Left lung (tissue), 10 donors: Measurements from ENCODE around the gene SACS. TPM values are rescaled to one million over a fixed set of nuclear protein-coding genes. Genes with fewer than 3 reads are reported as not detected.
A peak's percentile ranks its signal among the peaks of the same experiment; 100 is the strongest.

Source experiments
- ATAC-seq: fragments of 200-7000 bp; cut with Tn5 transposase; one replicate; pipeline ENCODE4 v1.9.1; 2020; ENCODE audit warnings: moderate library complexity
- DNase-seq, 4 donors: peaks; one replicate each; pipeline ENCODE4 v3.0.0-alpha.2; 2013 to 2020
- H3K27ac ChIP-seq, 2 donors: fragments of 200-600 bp; sonication (generic) in 1 of 2; one replicate each; pipeline versions ENCODE4 v1.5.0 to v1.8.0; 2020 to 2021
- H3K27me3 ChIP-seq, 2 donors: fragments of 200-600 bp; sonication (generic) in 1 of 2; one replicate each; pipeline versions ENCODE4 v1.5.0 to v1.8.0; 2020 to 2021
- H3K36me3 ChIP-seq, 2 donors: fragments of 200-600 bp; sonication (generic) in 1 of 2; one replicate each; pipeline versions ENCODE4 v1.5.0 to v1.8.0; 2020 to 2021
- H3K4me1 ChIP-seq, 2 donors: fragments of 200-600 bp; one replicate each; pipeline ENCODE4 v1.8.0; 2021
- H3K4me3 ChIP-seq, 2 donors: fragments of 200-600 bp; sonication (generic) in 1 of 2; one replicate each; pipeline versions ENCODE4 v1.5.0 to v1.8.0; 2020 to 2021; ENCODE audit warnings: mild to moderate bottlenecking in 1 of 2
- H3K9me3 ChIP-seq, 2 donors: fragments of 200-600 bp; sonication (generic) in 1 of 2; one replicate each; pipeline versions ENCODE4 v1.5.0 to v1.8.0; 2020 to 2021
- CTCF ChIP-seq, 2 donors: fragments of 200-600 bp; sonication (generic) in 1 of 2; IDR thresholded peaks; one replicate each; pipeline versions ENCODE4 v1.5.0 to v1.8.0; 2021; ENCODE audit warnings: antibody characterized with exemption in 2 of 2
- intact Hi-C, 2 donors: fragments of 100-400 bp; cut with DNase I; formaldehyde crosslinking; loops; one replicate each; pipeline versions ENCODE4 v1.11.2 to v1.14.2; 2022
- polyA plus RNA-seq, 6 donors: library from polyadenylated mRNA; unstranded; fragments of 120-200 nt; gene quantifications; one replicate each; pipeline ENCODE4 v1.2.1, GENCODE V29; 2013; ENCODE audit not compliant: insufficient read length in 6 of 6
- total RNA-seq, 2 donors: library from RNA; stranded (reverse); fragmentation: NEBNext Ultra II Directional; extraction: Animal tissue kit (Norgen Biotek cat#: 25700); gene quantifications; one replicate each; pipeline ENCODE4 v1.2.1, GENCODE V29; 2021
- donor health status: DM: no; HTN: yes; CAD: no.
- donor health status: DM: no; HTN: no; CAD: no.

SACS gene
- total and polyA plus RNA-seq, 8 donors: 10.9 to 18.7 (median 15.9) TPM

DNA sequence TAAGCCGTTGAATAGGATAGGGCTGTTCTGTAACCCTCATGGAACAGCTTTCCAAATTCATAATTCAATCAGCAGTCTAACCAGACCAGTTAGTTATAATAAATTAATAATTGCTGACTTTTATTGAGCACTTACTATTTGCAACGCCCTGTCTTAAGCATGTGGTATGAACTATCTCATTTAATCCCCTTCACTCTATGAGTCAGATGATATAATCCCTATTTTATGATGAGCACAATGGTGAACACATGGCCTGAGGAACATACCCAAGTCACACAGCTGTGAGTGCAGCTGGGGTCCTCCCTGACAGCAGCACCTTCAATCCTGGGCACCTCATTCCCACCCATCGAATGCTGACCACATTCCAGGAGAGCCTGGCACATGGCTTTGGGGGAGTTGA lies 28.0 kb upstream of the SACS start:
- ATAC-seq: no peak
- intact Hi-C loops: loop anchor here in 1 of 2 donors (10.0 kb wide), 1 partner anchor 413 kb away; no protein-coding TSS in a partner anchor

DNA sequence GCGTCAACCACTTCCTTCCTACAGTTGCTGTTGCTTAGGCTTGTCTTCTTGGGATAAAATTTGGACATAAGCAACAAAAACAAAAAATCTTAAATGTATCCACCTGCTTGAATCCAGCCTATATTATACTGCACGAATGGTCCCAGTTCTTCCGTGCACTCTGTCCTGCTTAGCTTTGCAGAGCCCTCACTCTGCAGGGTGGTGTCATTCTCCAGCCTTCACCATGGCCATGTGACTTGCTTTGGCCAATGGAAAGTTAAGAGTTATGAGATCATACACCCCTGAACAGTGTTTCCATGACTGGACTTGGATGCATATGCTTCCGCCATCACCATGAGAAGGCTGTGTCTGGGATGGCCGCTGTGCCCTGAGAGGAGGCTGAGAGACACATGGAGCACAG lies 27.4 kb upstream of the SACS start:
- no peak for TF ChIP-seq CTCF (IDR thresholded peaks at IDR 0.05)
- intact Hi-C loops: loop anchor here in 1 of 2 donors (10.0 kb wide), 1 partner anchor 414 kb away; no protein-coding TSS in a partner anchor
- no peak overlapping the region for H3K27ac ChIP-seq
- no peak for DNase-seq
- H3K9me3 ChIP-seq: no peaks in the 10 kb centered on the region
- H3K4me3 ChIP-seq: no peak overlapping the region
- H3K36me3 ChIP-seq: no peaks in the 10 kb centered on the region
- H3K27me3 ChIP-seq: no peaks in the 10 kb centered on the region
- peaks cover 0 to 11% of the 10 kb centered on the region in 2 donors for H3K4me1 ChIP-seq
- no peak for ATAC-seq

More for the DNA sequence above, 28.0 kb upstream of the SACS start:
- no peaks in the 10 kb centered on the region for H3K27me3 ChIP-seq
- H3K36me3 ChIP-seq: no peaks in the 10 kb centered on the region
- no peak for DNase-seq
- no peaks in the 10 kb centered on the region for H3K9me3 ChIP-seq
- TF ChIP-seq CTCF (IDR thresholded peaks at IDR 0.05): no peak
- no peak overlapping the region for H3K27ac ChIP-seq
- no peak overlapping the region for H3K4me3 ChIP-seq
- peaks cover 0 to 17% of the 10 kb centered on the region in 2 donors for H3K4me1 ChIP-seq

GRCh38 chr13:23460309-23460708 lies 26.8 kb upstream of the SACS start:
- H3K4me1 ChIP-seq: peaks cover 0 to 9% of the 10 kb centered on the region in 2 donors
- no peak overlapping the region for H3K27ac ChIP-seq
- ATAC-seq (peak; percentile 13), DNase-seq (no peak)
- H3K9me3 ChIP-seq: no peaks in the 10 kb centered on the region
- intact Hi-C loops: loop anchor here in 1 of 2 donors (10.0 kb wide), 1 partner anchor 414 kb away; no protein-coding TSS in a partner anchor
- H3K36me3 ChIP-seq: no peaks in the 10 kb centered on the region
- no peaks in the 10 kb centered on the region for H3K27me3 ChIP-seq
- no peak overlapping the region for H3K4me3 ChIP-seq
- TF ChIP-seq CTCF (IDR thresholded peaks at IDR 0.05): no peak

DNA sequence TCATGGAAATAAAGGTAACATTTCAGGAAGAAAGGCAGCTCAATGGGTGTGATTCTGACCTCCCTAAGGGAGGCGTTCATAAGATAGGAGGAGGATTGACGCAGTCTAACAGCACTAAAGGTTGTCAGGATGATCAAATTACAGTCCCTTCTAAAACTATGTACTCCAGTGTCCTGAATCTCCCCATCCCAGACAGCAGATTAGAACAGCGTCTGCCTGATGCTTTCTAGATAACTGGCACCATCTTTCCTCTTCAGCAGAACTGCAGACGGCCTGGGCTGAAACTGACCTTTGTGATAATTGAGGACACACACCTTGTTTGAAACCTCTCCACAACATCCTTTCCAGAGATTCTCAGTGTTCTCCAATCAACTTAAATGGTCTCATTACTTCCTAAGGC lies 25.5 kb upstream of the SACS start:
- no peaks in the 10 kb centered on the region for H3K36me3 ChIP-seq
- no peaks in the 10 kb centered on the region for H3K27me3 ChIP-seq
- no peak for DNase-seq
- H3K27ac ChIP-seq: no peak overlapping the region
- no peak for ATAC-seq
- H3K4me1 ChIP-seq: peaks cover 0 to 9% of the 10 kb centered on the region in 2 donors
- no peaks in the 10 kb centered on the region for H3K9me3 ChIP-seq
- TF ChIP-seq CTCF (IDR thresholded peaks at IDR 0.05): no peak
- no peak overlapping the region for H3K4me3 ChIP-seq
- intact Hi-C loops: no loop called here

GRCh38 chr13:23456437-23457210 lies 23.1 kb upstream of the SACS start:
- Histone ChIP-seq H3K27ac (no peak overlapping the region), H3K9me3 (no peaks in the 10 kb centered on the region), H3K4me3 (no peak overlapping the region), H3K36me3 (no peaks in the 10 kb centered on the region), H3K27me3 (no peaks in the 10 kb centered on the region), H3K4me1 (peaks cover 0 to 9% of the 10 kb centered on the region in 2 donors)
- no peak for TF ChIP-seq CTCF (IDR thresholded peaks at IDR 0.05)
- intact Hi-C loops: no loop called here
- no peak for ATAC-seq
- DNase-seq: no peak
